ENCODE data around the gene NFIX. TPM values are rescaled to one million over a fixed set of nuclear protein-coding genes. Genes with fewer than 3 reads are reported as not detected.

NFIX gene
- total RNA-seq, 4 donors from 2014 or later, result 25.4 to 53.1 (median 29.3) TPM

DNA sequence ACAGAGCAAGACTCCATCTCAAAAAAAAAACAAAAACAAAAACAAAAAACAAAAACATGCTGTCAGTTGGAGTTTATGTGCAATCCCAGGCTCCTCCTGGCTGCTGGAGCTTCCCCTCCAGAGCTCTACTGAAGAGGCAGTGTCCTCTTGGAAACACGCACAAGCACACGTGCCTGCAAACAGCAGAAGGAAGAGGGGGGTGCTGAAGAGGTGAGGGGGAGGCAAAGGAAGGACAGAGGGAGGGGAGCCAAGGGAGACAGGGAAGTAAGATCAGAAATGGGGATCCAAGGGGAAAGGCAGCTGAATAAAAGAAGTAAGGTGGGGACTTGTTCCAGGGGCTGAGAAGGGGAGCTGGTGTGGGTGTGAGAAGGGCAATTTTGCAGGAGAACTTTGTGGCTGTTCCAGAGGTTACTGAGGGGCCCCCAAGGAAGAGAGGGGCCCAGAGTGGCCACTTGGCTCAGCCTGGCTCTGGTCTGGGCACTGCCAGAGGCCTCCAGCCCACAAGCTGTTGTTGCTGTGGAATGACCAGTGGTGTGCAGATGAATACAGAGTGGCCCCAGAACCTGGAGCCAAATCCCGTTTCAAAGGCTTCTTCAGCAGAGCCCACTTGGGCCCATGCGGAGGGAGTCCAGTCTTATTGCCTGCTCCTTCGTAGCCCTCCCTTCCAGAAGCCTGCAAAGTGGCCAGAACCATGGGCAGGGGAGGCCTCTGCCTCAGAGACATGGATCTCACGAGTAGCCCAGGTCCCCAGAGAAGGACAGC lies 73.0 kb downstream of the NFIX start:
- Histone ChIP-seq H3K9me3 (no peaks in the 10 kb centered on the region), H3K27ac (peak overlapping the region; percentile 11 to 72 (median 42)), H3K36me3 (no peaks in the 10 kb centered on the region), H3K4me1 (peaks cover 29 to 67% (median 52%) of the 10 kb centered on the region in 4 donors), H3K4me3 (no peak overlapping the region), H3K27me3 (no peaks in the 10 kb centered on the region)
- no peak for DNase-seq
- in situ Hi-C loops (cut with MboI; ENCODE audit: low pct_ligation_motif_present in 1 of 4, low pct_unique_long_range_greater_than_20kb in 1 of 4, low sequenced_read_pairs in 3 of 4) (no loop called here), intact Hi-C loops (cut with DNase I; ENCODE audit: low total_unique reads) (loop anchor here (10.0 kb wide), 1 partner anchor 53 kb away; no protein-coding TSS in a partner anchor)
- 15 to 66% methylated on average over 2 to 6 of the region's 6 CpGs for WGBS, 2 donors (ENCODE audit: low coverage in 1 of 2)
- TF ChIP-seq POLR2A (IDR thresholded peaks at IDR 0.05) (no peak), POLR2AphosphoS5 (IDR thresholded peaks at IDR 0.05) (no peak)

DNA sequence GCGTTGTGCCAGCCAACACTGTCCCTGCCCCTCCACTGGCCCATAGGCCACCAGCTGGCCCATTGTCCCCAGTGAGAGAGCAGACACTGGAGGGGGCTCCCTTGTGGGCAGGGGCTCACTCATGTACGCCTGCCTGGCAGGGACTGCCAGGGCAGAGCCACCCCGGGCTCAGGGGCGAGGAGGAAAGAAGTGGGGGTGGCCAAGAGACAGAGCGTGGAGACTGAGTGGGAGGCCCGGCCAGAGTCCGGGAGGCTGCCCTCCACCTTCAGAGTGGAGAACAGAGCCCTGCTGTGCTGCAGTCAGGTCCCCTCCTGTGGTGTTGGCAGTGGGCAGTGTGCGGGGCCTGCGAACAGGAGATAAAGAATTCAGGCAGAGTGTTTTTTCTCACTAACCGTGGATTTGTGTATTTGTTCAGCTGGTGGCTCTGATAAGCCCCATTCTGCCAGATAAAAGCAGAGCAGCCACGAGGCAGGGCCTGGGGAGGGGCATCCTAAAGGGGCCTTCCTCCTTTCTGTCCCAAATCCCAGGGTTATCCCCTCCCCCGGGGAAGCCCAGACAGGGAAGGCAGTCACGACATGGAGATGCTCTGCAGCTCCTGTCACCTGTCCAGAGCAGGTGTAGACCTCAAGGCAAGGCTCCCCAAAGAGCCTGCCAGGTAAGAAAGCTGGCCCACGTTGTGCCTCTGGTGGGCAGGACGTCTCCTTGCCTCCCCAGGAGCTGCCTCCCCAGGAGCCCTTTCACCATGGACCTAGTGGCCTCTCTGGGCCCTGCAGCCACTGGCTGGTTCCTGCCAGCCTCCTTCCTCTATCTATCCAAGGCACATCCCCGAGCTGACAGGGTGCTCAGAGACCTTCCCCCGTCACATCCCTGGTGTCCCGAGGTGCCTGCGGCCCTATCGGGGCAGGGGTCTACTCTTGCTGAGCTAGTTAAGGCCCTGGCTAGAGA lies 74.4 kb downstream of the NFIX start:
- Histone ChIP-seq H3K4me3 (no peak overlapping the region), H3K27me3 (no peaks in the 10 kb centered on the region), H3K27ac (peak overlapping the region in 3 of 4 donors; percentile 4 to 72 (median 30)), H3K4me1 (peaks cover 29 to 53% (median 43%) of the 10 kb centered on the region in 4 donors), H3K36me3 (peaks cover 0 to 7% (median 0%) of the 10 kb centered on the region in 4 donors), H3K9me3 (no peaks in the 10 kb centered on the region)
- in situ Hi-C loops (cut with MboI; ENCODE audit: low pct_ligation_motif_present in 1 of 4, low pct_unique_long_range_greater_than_20kb in 1 of 4, low sequenced_read_pairs in 3 of 4) (no loop called here), intact Hi-C loops (cut with DNase I; ENCODE audit: low total_unique reads) (loop anchor here (10.0 kb wide), 1 partner anchor 55 kb away; no protein-coding TSS in a partner anchor)
- WGBS, 2 donors (ENCODE audit: low coverage in 1 of 2), result 40 to 56% methylated on average over 1 to 18 of the region's 20 CpGs
- no peak for DNase-seq
- TF ChIP-seq POLR2A (IDR thresholded peaks at IDR 0.05), result no peak
- no peak for TF ChIP-seq EP300 (IDR thresholded peaks at IDR 0.05; ENCODE audit: low read depth)
- no peak for TF ChIP-seq POLR2AphosphoS5 (IDR thresholded peaks at IDR 0.05)
- TF ChIP-seq, protein P1, sequence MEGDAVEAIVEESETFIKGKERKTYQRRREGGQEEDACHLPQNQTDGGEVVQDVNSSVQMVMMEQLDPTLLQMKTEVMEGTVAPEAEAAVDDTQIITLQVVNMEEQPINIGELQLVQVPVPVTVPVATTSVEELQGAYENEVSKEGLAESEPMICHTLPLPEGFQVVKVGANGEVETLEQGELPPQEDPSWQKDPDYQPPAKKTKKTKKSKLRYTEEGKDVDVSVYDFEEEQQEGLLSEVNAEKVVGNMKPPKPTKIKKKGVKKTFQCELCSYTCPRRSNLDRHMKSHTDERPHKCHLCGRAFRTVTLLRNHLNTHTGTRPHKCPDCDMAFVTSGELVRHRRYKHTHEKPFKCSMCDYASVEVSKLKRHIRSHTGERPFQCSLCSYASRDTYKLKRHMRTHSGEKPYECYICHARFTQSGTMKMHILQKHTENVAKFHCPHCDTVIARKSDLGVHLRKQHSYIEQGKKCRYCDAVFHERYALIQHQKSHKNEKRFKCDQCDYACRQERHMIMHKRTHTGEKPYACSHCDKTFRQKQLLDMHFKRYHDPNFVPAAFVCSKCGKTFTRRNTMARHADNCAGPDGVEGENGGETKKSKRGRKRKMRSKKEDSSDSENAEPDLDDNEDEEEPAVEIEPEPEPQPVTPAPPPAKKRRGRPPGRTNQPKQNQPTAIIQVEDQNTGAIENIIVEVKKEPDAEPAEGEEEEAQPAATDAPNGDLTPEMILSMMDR (IDR thresholded peaks at IDR 0.05), result no peak

DNA sequence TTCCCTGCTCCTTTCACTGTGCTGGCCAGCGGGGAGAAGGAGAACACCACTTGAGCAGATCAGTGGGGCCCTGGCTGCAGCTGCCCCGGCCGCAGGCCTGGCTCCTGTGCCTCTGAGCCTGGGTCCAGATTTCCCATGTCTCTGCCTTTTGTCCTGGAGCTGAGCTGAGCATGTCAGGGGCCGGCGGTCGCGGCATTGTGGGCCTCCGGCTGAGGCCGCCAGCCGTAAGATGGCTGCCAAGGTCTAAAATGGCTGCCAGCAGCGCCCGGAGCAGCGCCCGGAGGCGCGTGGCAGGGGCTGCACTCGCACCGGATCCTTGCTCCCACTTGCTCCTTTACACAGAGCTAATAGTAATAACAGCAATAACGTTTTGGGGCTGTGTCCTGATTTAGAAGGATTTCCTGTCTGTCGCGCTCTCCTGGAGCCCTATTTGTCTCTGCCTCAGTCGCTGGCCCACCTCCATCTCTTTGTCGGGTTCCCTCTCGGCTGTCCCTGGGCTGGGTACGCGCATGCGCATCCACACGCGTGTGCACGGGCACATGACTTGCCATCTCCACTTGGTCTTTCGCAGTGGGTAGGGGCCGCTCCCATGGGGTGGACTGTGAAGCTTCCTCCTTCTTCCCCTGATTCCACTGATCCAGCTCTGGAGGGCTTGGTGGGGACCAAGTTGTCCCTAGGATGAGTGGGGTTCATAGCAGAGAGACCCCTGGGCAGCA lies 75.3 kb downstream of the NFIX start:
- in situ Hi-C loops (cut with MboI; ENCODE audit: low pct_ligation_motif_present in 1 of 4, low pct_unique_long_range_greater_than_20kb in 1 of 4, low sequenced_read_pairs in 3 of 4), result no loop called here
- Histone ChIP-seq H3K36me3 (peaks cover 0 to 7% (median 0%) of the 10 kb centered on the region in 4 donors), H3K4me1 (peaks cover 29 to 48% (median 38%) of the 10 kb centered on the region in 4 donors), H3K27me3 (no peaks in the 10 kb centered on the region), H3K4me3 (no peak overlapping the region), H3K9me3 (no peaks in the 10 kb centered on the region), H3K27ac (peak overlapping the region in 2 of 4 donors; percentile 30 to 72)
- DNase-seq, result no peak
- no peak for TF ChIP-seq POLR2A (IDR thresholded peaks at IDR 0.05)
- TF ChIP-seq EP300 (IDR thresholded peaks at IDR 0.05; ENCODE audit: low read depth), result no peak
- no peak for TF ChIP-seq POLR2AphosphoS5 (IDR thresholded peaks at IDR 0.05)
- TF ChIP-seq, protein P1 (IDR thresholded peaks at IDR 0.05), result no peak
- WGBS, 2 donors (ENCODE audit: low coverage in 1 of 2), result 92 to 100% methylated on average over 3 to 32 of the region's 32 CpGs
- intact Hi-C loops (cut with DNase I; ENCODE audit: low total_unique reads), result no loop called here

DNA sequence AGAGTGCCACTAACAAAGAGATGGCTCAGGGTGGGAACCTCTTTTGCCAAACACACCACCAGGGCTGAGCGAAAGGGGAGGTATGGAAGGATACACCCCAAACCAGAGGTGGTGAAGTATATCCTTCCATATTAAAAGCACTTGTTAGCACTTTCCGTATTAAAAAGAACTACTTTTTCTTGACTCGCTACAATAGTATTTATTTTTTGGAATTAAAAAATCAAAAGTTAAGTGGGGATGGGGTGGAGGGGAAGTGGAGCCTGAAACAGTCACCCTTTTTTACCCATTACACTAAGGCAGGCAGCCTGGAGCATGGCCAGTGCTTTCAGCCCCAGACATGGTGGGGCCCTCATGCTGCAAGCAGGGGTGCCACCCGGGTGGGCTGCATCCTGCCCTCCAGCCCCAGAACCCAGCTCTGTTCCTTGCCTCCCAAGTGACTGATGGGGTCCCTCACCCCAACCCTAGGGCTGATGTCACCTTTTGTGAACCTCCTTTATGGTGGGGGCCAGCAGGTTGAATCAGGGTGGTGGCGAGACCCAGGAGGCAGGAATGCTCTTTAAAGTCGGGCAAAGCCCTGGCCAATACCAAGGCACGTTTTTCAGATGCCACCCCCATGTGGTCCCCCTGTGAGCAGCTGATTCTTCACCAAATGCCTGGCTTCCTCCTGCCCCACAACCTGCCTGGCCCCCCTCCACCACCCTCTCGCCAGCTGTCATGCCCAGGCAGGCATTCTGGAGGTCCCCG lies 76.3 kb downstream of the NFIX start:
- peak overlapping the region in 1 of 4 donors; percentile 41 for H3K27ac ChIP-seq
- no peaks in the 10 kb centered on the region for H3K27me3 ChIP-seq
- intact Hi-C loops (cut with DNase I; ENCODE audit: low total_unique reads), result no loop called here
- no peaks in the 10 kb centered on the region for H3K9me3 ChIP-seq
- H3K36me3 ChIP-seq, result peaks cover 0 to 7% (median 0%) of the 10 kb centered on the region in 4 donors
- TF ChIP-seq, protein P1 (IDR thresholded peaks at IDR 0.05), result no peak
- TF ChIP-seq EP300 (IDR thresholded peaks at IDR 0.05; ENCODE audit: low read depth) (no peak), POLR2AphosphoS5 (IDR thresholded peaks at IDR 0.05) (no peak), POLR2A (IDR thresholded peaks at IDR 0.05) (no peak)
- 58 to 74% methylated on average over 4 to 9 of the region's 9 CpGs for WGBS, 2 donors (ENCODE audit: low coverage in 1 of 2)
- in situ Hi-C loops (cut with MboI; ENCODE audit: low pct_ligation_motif_present in 1 of 4, low pct_unique_long_range_greater_than_20kb in 1 of 4, low sequenced_read_pairs in 3 of 4), result no loop called here
- H3K4me1 ChIP-seq, result peaks cover 32 to 46% (median 39%) of the 10 kb centered on the region in 4 donors
- DNase-seq, result no peak
- no peak overlapping the region for H3K4me3 ChIP-seq
